Brain microvascular endothelial cell (primary cell): ENCODE results near the gene ARHGAP45.

ENCODE experiments used
- DNase-seq: peaks from one replicate; pipeline ENCODE4 v3.0.0-alpha.2; 2020
- H3K27ac ChIP-seq: fragments of 250-450 bp; sonication (Bioruptor Pico); 2 replicates; pipeline ENCODE4 v1.5.1; 2020; ENCODE audit warnings: mild to moderate bottlenecking, moderate library complexity
- H3K27me3 ChIP-seq: fragments of 250-450 bp; sonication (Bioruptor Pico); replicated peaks from 2 replicates; pipeline ENCODE4 v1.5.1; 2020; ENCODE audit warnings: mild to moderate bottlenecking
- H3K36me3 ChIP-seq: fragments of 250-450 bp; sonication (Bioruptor Pico); replicated peaks from 2 replicates; pipeline ENCODE4 v1.5.1; 2020; ENCODE audit warnings: mild to moderate bottlenecking
- H3K4me3 ChIP-seq: 2 replicates; pipeline ENCODE4 v1.5.1; 2011; ENCODE audit warnings: low read depth, mild to moderate bottlenecking, control low read depth, low read length, moderate library complexity
- CTCF ChIP-seq: IDR thresholded peaks from 2 replicates; pipeline ENCODE4 v1.5.1; 2011; ENCODE audit warnings: low read depth, mild to moderate bottlenecking, moderate library complexity, low read length, control low read depth, inconsistent platforms; ENCODE audit errors: missing control alignments
- in situ Hi-C: cut with HindIII; loops from 2 replicates; pipeline ENCODE4 v1.10.0; 2017; ENCODE audit warnings: low sequenced_read_pairs, low pct_ligation_motif_present

The ARHGAP45 gene

DNA sequence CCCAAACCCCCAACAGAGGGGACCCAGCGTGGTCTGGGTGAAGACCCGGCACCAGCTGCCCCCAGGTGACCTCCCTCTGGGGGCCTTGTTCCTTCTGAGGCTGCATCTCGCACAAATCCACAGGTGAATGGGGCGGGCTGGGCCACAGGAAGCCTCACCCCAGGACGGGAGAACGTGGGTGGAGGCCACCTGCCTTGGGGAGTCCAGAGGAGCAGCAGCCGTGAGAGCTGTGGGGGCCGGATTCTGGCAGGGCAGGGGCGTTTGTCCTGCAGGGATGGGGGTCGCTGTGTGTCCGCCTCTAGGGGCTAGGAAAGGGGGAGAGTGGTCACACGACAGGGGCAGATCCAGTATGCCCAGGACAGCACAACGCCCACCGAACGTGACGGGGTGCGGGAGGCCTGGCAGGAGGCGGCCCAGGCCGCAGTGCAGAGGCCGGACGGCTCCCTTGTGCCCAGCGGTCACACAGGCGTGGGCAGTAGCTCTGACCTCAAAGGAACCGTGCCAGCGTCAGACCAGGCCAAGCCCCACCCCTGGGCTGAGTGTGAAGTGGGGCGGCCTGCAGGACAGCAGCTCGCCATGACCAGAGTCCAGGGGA, 21.5 kb downstream of the ARHGAP45 start:
- DNase-seq: no peak
- Histone ChIP-seq H3K27ac (no peak overlapping the region), H3K4me3 (no peak overlapping the region), H3K27me3 (no peaks in the 10 kb centered on the region), H3K36me3 (peaks cover 39% of the 10 kb centered on the region)
- in situ Hi-C loops: no loop called here
- TF ChIP-seq CTCF: no peak

DNA sequence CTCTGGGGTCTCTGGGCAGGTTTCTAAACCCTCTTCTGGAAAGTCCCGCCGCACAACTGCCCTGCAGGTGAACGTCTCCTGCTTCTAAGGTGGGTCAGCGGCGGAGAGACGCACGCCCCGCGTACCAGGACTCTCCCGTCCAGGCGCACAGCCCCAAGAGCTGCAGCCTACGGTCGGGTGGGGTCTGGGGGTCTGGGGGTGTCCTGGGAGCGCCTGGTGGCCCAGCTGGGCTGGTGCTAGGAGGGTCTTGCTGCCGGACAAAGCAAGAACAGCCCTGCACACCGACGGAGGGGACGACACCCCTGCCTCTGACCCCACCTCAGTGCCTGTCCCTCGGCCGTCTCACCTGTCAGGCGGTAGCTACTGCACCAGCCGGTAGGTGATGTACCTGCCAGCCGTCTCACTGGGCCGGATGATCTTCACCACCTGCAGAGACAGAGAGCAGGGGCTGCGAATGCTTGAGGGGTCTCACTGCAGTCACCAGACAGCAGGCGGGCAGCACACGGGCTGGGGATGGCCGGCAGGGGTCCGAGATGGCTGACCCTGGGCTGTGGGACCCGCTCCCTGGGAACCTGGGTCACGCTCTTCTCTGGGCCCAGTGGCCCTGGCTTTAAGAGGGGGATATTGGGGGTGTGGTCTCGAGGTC, 22.3 kb downstream of the ARHGAP45 start:
- H3K4me3 ChIP-seq: no peak overlapping the region
- DNase-seq: no peak
- no peaks in the 10 kb centered on the region for H3K27me3 ChIP-seq
- no peak for TF ChIP-seq CTCF
- peaks cover 42% of the 10 kb centered on the region for H3K36me3 ChIP-seq
- in situ Hi-C loops: no loop called here
- H3K27ac ChIP-seq: no peak overlapping the region

DNA sequence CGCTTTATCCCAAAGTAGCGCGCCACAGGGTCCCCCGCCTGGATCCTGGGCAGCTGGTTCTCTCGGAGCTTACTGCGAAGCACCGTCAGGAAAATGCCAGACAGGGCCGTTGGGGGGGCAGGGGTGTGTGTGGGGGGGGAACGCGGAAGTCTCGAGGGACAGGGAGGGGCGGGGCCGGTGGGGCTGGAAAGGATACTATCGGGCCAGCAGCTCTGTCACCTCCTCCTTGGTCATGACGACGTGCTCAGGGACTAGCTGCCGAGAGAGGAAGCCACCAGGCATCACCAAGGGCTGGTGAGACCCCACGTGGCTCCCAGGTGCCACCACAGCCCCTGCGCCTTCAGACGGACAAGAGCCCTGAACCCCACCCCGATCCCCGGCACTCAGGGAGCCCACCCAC, 22.9 kb downstream of the ARHGAP45 start:
- Histone ChIP-seq H3K4me3 (no peak overlapping the region), H3K36me3 (peaks cover 42% of the 10 kb centered on the region), H3K27me3 (no peaks in the 10 kb centered on the region), H3K27ac (no peak overlapping the region)
- no peak for TF ChIP-seq CTCF
- in situ Hi-C loops: no loop called here
- no peak for DNase-seq

- DNase-seq: no peak
- Histone ChIP-seq H3K27ac (no peak overlapping the region), H3K4me3 (no peak overlapping the region), H3K36me3 (peaks cover 42% of the 10 kb centered on the region), H3K27me3 (no peaks in the 10 kb centered on the region)
- in situ Hi-C loops: no loop called here
- TF ChIP-seq CTCF: no peak
These were observed 24.0 kb downstream of the ARHGAP45 start for GRCh38 chr19:1090731-1091543.

GRCh38 chr19:1091544-1092175, 24.7 kb downstream of the ARHGAP45 start:
- H3K27ac ChIP-seq: no peak overlapping the region
- in situ Hi-C loops: no loop called here
- no peak for TF ChIP-seq CTCF
- H3K36me3 ChIP-seq: peaks cover 42% of the 10 kb centered on the region
- DNase-seq: no peak
- H3K27me3 ChIP-seq: no peaks in the 10 kb centered on the region
- no peak overlapping the region for H3K4me3 ChIP-seq
